GM23338 (cell line): ENCODE results near the gene ESPN.
A peak's percentile ranks its signal among the peaks of the same experiment; 100 is the strongest.

Experiments used
- EZH2 ChIP-seq: fragments of 200-600 bp; sonication (generic); IDR thresholded peaks from one replicate; pipeline ENCODE4 v1.8.0; 2017; ENCODE audit warnings: antibody characterized with exemption, mild to moderate bottlenecking, low read depth; ENCODE audit not compliant: unreplicated experiment
- EZH2phosphoT487 ChIP-seq: fragments of 200-600 bp; sonication (generic); IDR thresholded peaks from one replicate; pipeline ENCODE4 v1.8.1; 2018; ENCODE audit warnings: antibody characterized with exemption; ENCODE audit not compliant: unreplicated experiment
- JUNB ChIP-seq: IDR thresholded peaks from one replicate; pipeline ENCODE4 v1.6.1; 2016; ENCODE audit warnings: antibody characterized with exemption; ENCODE audit not compliant: unreplicated experiment
- POLR2AphosphoS5 ChIP-seq: IDR thresholded peaks from 2 replicates; pipeline ENCODE4 v1.6.1; 2016; ENCODE audit warnings: antibody characterized with exemption, low read depth
- TF ChIP-seq, protein P1 (sequence below), 2 experiments: fragments of 200-600 bp in 1 of 2; sonication (generic) in 1 of 2; conservative IDR thresholded peaks; 2 replicates each; pipeline versions ENCODE4 v1.5.1 to v1.6.1; 2016 to 2017; ENCODE audit warnings: antibody characterized with exemption in 2 of 2, low read depth in 2 of 2, mild to moderate bottlenecking in 2 of 2, moderate library complexity in 1 of 2
- TF ChIP-seq, protein P2 (sequence below): fragments of 250-450 bp; sonication (Bioruptor Pico); IDR thresholded peaks from 2 replicates; pipeline ENCODE4 v1.5.0; 2020; ENCODE audit warnings: mild to moderate bottlenecking, moderate library complexity
- TF ChIP-seq, protein P3 (sequence below): IDR thresholded peaks from 2 replicates; pipeline ENCODE4 v1.6.1; 2016; ENCODE audit warnings: antibody characterized with exemption

DNA sequence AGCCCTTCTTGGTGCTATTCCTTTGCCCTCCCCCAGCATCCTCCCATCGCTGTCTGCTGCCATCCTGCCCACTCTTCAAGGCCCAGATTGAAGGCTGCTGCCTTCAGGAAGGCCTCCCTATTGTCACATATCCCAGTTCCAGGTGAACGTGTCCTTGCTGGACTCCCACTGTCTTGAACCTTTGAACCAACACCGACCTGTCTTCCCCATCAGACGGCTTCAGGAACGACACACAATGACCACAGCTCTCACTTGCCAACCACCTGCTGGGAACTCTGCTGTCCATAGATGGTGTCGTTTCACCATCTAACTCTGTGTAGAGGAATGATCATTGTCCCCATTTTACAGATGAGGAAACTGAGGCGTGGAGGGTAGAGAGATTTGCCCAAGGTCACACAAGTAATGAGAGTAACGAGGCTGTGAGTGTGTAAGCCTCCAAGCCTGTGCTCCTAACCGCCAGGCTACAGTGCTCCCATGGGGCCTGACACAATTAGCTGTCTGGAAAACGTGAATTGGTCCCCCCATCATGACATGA is 76.8 kb downstream of the ESPN start:
- TF ChIP-seq, protein P1, sequence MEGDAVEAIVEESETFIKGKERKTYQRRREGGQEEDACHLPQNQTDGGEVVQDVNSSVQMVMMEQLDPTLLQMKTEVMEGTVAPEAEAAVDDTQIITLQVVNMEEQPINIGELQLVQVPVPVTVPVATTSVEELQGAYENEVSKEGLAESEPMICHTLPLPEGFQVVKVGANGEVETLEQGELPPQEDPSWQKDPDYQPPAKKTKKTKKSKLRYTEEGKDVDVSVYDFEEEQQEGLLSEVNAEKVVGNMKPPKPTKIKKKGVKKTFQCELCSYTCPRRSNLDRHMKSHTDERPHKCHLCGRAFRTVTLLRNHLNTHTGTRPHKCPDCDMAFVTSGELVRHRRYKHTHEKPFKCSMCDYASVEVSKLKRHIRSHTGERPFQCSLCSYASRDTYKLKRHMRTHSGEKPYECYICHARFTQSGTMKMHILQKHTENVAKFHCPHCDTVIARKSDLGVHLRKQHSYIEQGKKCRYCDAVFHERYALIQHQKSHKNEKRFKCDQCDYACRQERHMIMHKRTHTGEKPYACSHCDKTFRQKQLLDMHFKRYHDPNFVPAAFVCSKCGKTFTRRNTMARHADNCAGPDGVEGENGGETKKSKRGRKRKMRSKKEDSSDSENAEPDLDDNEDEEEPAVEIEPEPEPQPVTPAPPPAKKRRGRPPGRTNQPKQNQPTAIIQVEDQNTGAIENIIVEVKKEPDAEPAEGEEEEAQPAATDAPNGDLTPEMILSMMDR (conservative IDR thresholded peaks at IDR 0.05; ENCODE audit: low read depth in 2 of 2), result peak in 1 of 2 experiments; percentile 22; a peak in 1 of 4 replicates
- TF ChIP-seq POLR2AphosphoS5, result no peak
- no peak for TF ChIP-seq EZH2
- no peak for TF ChIP-seq EZH2phosphoT487
- TF ChIP-seq, protein P2, sequence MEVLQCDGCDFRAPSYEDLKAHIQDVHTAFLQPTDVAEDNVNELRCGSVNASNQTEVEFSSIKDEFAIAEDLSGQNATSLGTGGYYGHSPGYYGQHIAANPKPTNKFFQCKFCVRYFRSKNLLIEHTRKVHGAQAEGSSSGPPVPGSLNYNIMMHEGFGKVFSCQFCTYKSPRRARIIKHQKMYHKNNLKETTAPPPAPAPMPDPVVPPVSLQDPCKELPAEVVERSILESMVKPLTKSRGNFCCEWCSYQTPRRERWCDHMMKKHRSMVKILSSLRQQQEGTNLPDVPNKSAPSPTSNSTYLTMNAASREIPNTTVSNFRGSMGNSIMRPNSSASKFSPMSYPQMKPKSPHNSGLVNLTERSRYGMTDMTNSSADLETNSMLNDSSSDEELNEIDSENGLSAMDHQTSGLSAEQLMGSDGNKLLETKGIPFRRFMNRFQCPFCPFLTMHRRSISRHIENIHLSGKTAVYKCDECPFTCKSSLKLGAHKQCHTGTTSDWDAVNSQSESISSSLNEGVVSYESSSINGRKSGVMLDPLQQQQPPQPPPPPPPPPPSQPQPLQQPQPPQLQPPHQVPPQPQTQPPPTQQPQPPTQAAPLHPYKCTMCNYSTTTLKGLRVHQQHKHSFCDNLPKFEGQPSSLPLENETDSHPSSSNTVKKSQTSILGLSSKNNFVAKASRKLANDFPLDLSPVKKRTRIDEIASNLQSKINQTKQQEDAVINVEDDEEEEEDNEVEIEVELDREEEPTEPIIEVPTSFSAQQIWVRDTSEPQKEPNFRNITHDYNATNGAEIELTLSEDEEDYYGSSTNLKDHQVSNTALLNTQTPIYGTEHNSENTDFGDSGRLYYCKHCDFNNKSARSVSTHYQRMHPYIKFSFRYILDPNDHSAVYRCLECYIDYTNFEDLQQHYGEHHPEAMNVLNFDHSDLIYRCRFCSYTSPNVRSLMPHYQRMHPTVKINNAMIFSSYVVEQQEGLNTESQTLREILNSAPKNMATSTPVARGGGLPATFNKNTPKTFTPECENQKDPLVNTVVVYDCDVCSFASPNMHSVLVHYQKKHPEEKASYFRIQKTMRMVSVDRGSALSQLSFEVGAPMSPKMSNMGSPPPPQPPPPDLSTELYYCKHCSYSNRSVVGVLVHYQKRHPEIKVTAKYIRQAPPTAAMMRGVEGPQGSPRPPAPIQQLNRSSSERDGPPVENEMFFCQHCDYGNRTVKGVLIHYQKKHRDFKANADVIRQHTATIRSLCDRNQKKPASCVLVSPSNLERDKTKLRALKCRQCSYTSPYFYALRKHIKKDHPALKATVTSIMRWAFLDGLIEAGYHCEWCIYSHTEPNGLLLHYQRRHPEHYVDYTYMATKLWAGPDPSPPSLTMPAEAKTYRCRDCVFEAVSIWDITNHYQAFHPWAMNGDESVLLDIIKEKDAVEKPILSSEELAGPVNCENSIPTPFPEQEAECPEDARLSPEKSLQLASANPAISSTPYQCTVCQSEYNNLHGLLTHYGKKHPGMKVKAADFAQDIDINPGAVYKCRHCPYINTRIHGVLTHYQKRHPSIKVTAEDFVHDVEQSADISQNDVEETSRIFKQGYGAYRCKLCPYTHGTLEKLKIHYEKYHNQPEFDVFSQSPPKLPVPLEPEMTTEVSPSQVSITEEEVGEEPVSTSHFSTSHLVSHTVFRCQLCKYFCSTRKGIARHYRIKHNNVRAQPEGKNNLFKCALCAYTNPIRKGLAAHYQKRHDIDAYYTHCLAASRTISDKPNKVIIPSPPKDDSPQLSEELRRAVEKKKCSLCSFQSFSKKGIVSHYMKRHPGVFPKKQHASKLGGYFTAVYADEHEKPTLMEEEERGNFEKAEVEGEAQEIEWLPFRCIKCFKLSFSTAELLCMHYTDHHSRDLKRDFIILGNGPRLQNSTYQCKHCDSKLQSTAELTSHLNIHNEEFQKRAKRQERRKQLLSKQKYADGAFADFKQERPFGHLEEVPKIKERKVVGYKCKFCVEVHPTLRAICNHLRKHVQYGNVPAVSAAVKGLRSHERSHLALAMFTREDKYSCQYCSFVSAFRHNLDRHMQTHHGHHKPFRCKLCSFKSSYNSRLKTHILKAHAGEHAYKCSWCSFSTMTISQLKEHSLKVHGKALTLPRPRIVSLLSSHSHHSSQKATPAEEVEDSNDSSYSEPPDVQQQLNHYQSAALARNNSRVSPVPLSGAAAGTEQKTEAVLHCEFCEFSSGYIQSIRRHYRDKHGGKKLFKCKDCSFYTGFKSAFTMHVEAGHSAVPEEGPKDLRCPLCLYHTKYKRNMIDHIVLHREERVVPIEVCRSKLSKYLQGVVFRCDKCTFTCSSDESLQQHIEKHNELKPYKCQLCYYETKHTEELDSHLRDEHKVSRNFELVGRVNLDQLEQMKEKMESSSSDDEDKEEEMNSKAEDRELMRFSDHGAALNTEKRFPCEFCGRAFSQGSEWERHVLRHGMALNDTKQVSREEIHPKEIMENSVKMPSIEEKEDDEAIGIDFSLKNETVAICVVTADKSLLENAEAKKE (CRISPR knock-in tag), result no peak
- TF ChIP-seq JUNB, result no peak
- TF ChIP-seq, protein P3, sequence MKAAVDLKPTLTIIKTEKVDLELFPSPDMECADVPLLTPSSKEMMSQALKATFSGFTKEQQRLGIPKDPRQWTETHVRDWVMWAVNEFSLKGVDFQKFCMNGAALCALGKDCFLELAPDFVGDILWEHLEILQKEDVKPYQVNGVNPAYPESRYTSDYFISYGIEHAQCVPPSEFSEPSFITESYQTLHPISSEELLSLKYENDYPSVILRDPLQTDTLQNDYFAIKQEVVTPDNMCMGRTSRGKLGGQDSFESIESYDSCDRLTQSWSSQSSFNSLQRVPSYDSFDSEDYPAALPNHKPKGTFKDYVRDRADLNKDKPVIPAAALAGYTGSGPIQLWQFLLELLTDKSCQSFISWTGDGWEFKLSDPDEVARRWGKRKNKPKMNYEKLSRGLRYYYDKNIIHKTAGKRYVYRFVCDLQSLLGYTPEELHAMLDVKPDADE, result no peak
